ENCODE measurements around the gene DLG2.

Gene DLG2

DNA sequence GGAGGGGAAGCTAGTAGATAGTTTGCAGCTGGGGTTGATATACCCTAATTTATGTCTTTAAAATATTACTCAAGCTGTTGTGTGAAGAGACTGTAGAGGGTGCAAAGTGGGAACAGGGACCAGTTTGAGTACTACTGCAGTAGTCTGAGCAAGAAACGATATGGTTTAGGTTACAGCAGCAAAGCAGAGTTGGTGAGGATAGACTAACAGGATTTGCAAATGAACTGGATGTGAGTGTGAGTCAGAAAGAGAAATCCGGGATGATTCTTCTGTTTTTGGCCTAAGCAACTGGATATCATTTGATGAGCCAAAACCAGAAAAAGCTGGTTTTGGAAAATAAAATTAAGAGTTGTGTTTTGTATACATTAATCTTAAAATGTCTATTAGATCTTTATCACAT lies 1591.5 kb downstream of the DLG2 start:
- Histone ChIP-seq H3K4me1 (ENCODE audit: low read length) (no peaks in the 10 kb centered on the region), H3K4me2 (ENCODE audit: low read length) (no peak overlapping the region), H3K27ac (ENCODE audit: low read length) (no peak overlapping the region), H3K79me2 (ENCODE audit: low read length) (no peaks in the 10 kb centered on the region), H2AFZ (ENCODE audit: low read depth, low read length) (no peak overlapping the region), H3K9ac (ENCODE audit: low read length) (no peak overlapping the region), H3K4me3 (ENCODE audit: low read length) (no peak overlapping the region), H4K20me1 (ENCODE audit: insufficient read depth, low read length) (no peaks in the 10 kb centered on the region), H3K27me3 (ENCODE audit: low read depth, low read length) (no peaks in the 10 kb centered on the region), H3K9me3 (ENCODE audit: insufficient read depth, low read length) (no peaks in the 10 kb centered on the region), H3K36me3 (replicated peaks; ENCODE audit: low read depth, low read length) (no peaks in the 10 kb centered on the region)
- TF ChIP-seq, protein P1, sequence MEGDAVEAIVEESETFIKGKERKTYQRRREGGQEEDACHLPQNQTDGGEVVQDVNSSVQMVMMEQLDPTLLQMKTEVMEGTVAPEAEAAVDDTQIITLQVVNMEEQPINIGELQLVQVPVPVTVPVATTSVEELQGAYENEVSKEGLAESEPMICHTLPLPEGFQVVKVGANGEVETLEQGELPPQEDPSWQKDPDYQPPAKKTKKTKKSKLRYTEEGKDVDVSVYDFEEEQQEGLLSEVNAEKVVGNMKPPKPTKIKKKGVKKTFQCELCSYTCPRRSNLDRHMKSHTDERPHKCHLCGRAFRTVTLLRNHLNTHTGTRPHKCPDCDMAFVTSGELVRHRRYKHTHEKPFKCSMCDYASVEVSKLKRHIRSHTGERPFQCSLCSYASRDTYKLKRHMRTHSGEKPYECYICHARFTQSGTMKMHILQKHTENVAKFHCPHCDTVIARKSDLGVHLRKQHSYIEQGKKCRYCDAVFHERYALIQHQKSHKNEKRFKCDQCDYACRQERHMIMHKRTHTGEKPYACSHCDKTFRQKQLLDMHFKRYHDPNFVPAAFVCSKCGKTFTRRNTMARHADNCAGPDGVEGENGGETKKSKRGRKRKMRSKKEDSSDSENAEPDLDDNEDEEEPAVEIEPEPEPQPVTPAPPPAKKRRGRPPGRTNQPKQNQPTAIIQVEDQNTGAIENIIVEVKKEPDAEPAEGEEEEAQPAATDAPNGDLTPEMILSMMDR (IDR thresholded peaks at IDR 0.05; ENCODE audit: low read depth, low read length) = no peak
- no peak for TF ChIP-seq EZH2phosphoT487 (IDR thresholded peaks at IDR 0.05; ENCODE audit: low read depth)

DNA sequence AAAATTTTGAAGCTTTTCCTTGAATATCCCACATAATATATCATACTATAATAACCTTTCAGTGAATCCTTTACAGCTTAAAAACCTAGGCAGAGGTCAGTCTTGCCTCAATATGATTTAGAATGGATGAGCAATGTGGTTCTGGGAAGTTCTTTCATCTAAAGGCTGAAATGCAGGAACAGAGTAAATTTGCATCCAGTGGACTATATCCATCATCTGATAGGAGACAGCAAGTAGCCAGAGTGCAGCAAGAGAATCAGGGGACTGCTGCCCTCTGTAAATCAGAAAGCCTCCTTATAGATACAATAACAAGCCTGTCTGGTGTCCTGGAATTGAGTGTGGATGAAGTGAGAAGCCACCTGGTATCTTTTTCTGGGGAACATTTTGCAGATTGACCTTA lies 1592.7 kb downstream of the DLG2 start:
- no peaks in the 10 kb centered on the region for H3K27me3 ChIP-seq (ENCODE audit: low read depth, low read length)
- TF ChIP-seq, protein P1 (IDR thresholded peaks at IDR 0.05; ENCODE audit: low read depth, low read length) = no peak
- TF ChIP-seq EZH2phosphoT487 (IDR thresholded peaks at IDR 0.05; ENCODE audit: low read depth) = no peak
- no peaks in the 10 kb centered on the region for H3K79me2 ChIP-seq (ENCODE audit: low read length)
- H3K9me3 ChIP-seq (ENCODE audit: insufficient read depth, low read length) = no peaks in the 10 kb centered on the region
- no peak overlapping the region for H3K4me3 ChIP-seq (ENCODE audit: low read length)
- H3K9ac ChIP-seq (ENCODE audit: low read length) = no peak overlapping the region
- no peak overlapping the region for H3K4me2 ChIP-seq (ENCODE audit: low read length)
- no peak overlapping the region for H3K27ac ChIP-seq (ENCODE audit: low read length)
- no peak overlapping the region for H2AFZ ChIP-seq (ENCODE audit: low read depth, low read length)
- H4K20me1 ChIP-seq (ENCODE audit: insufficient read depth, low read length) = no peaks in the 10 kb centered on the region
- no peaks in the 10 kb centered on the region for H3K4me1 ChIP-seq (ENCODE audit: low read length)
- no peaks in the 10 kb centered on the region for H3K36me3 ChIP-seq (replicated peaks; ENCODE audit: low read depth, low read length)

DNA sequence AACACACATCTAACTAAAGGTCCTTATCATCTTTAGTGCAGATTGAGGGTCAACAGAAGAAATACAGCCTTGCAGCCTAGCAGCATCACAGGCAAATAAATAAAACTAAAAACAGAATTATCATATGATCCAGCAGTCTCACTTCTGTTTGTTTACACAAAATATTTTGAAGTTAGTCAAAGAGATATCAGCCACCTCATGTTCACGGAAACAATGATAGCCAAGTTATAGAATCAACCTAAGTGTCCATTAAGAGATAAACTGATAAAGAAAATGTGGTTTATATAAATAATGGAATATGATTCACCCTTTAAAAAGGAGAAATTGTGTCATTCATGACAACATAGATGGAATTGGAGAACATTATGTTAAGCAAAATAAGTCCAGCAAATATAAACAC lies 1602.9 kb downstream of the DLG2 start:
- Histone ChIP-seq H3K4me2 (ENCODE audit: low read length) (no peak overlapping the region), H3K27ac (ENCODE audit: low read length) (no peak overlapping the region), H3K36me3 (replicated peaks; ENCODE audit: low read depth, low read length) (no peaks in the 10 kb centered on the region), H3K4me1 (ENCODE audit: low read length) (no peaks in the 10 kb centered on the region), H3K9me3 (ENCODE audit: insufficient read depth, low read length) (no peaks in the 10 kb centered on the region), H3K9ac (ENCODE audit: low read length) (no peak overlapping the region), H3K79me2 (ENCODE audit: low read length) (no peaks in the 10 kb centered on the region), H3K27me3 (ENCODE audit: low read depth, low read length) (no peaks in the 10 kb centered on the region), H4K20me1 (ENCODE audit: insufficient read depth, low read length) (no peaks in the 10 kb centered on the region), H3K4me3 (ENCODE audit: low read length) (no peak overlapping the region), H2AFZ (ENCODE audit: low read depth, low read length) (no peak overlapping the region)
- no peak for TF ChIP-seq EZH2phosphoT487 (IDR thresholded peaks at IDR 0.05; ENCODE audit: low read depth)
- TF ChIP-seq, protein P1 (IDR thresholded peaks at IDR 0.05; ENCODE audit: low read depth, low read length) = no peak

DNA sequence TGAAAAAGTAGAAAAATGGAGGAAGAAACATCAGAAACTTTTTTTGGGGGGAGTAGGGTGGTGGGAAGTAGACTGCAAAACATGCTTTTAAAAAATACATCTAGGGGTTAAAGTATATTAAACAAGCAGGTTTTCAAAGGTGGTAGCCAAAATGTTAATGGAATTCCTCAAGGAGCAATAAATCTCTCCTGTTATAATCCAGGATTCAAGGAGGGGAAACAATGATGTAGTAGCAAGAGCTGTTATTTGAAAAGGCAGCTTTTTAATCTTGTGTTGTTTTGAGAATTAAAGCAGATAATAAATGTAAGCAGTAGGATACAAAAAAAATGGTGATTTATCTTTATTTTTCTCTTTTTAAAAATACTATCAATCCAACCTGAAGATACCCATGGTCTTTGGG lies 1604.4 kb downstream of the DLG2 start:
- H3K36me3 ChIP-seq (replicated peaks; ENCODE audit: low read depth, low read length) = no peaks in the 10 kb centered on the region
- H3K4me1 ChIP-seq (ENCODE audit: low read length) = no peaks in the 10 kb centered on the region
- H3K9me3 ChIP-seq (ENCODE audit: insufficient read depth, low read length) = no peaks in the 10 kb centered on the region
- no peak overlapping the region for H3K4me3 ChIP-seq (ENCODE audit: low read length)
- TF ChIP-seq, protein P1 (IDR thresholded peaks at IDR 0.05; ENCODE audit: low read depth, low read length) = no peak
- no peak for TF ChIP-seq EZH2phosphoT487 (IDR thresholded peaks at IDR 0.05; ENCODE audit: low read depth)
- no peaks in the 10 kb centered on the region for H3K27me3 ChIP-seq (ENCODE audit: low read depth, low read length)
- no peak overlapping the region for H3K4me2 ChIP-seq (ENCODE audit: low read length)
- no peak overlapping the region for H3K9ac ChIP-seq (ENCODE audit: low read length)
- no peaks in the 10 kb centered on the region for H4K20me1 ChIP-seq (ENCODE audit: insufficient read depth, low read length)
- H3K27ac ChIP-seq (ENCODE audit: low read length) = no peak overlapping the region
- no peak overlapping the region for H2AFZ ChIP-seq (ENCODE audit: low read depth, low read length)
- H3K79me2 ChIP-seq (ENCODE audit: low read length) = no peaks in the 10 kb centered on the region
